Activated naive CD8-positive, alpha-beta T cell treated with anti-CD3 and anti-CD28 coated beads, Interleukin-2, amount 10 ng/mL, durations not matched to agents 7 days and 5 days (primary cell): Measurements from ENCODE around the gene SCAF8. TPM values are rescaled to one million over a fixed set of nuclear protein-coding genes. Genes with fewer than 3 reads are reported as not detected.
"Not testable (repeated sequence)": the region's sequence is repeated elsewhere in the genome, so short reads cannot be mapped to it uniquely, and the experiment has no call there.

Experiments used
- ATAC-seq: fragments of 150-1000 bp; cut with Tn5 transposase; one replicate; pipeline ENCODE4 v1.10.0; 2021; ENCODE audit warnings: low read depth, moderate library complexity
- POLR2A ChIA-PET: fragments of 350-600 bp; sonication (Branson Sonifier 250); formaldehyde crosslinking; loops from one replicate; lab custom pipeline; 2021; ENCODE audit warnings: antibody characterized with exemption; lab: Charles Lee
- DNase-seq: peaks from one replicate; pipeline ENCODE4 v3.0.0; 2021
- H3K27ac Mint-ChIP-seq: one replicate; pipeline ENCODE4 v1.8.0; 2022; ENCODE audit warnings: mild to moderate bottlenecking, mixed read lengths
- H3K27me3 Mint-ChIP-seq: one replicate; pipeline ENCODE4 v1.8.0; 2022; ENCODE audit warnings: mild to moderate bottlenecking, moderate library complexity, mixed read lengths
- H3K36me3 Mint-ChIP-seq: one replicate; pipeline ENCODE4 v1.8.0; 2021; ENCODE audit warnings: mild to moderate bottlenecking, mixed read lengths
- H3K4me1 Mint-ChIP-seq: one replicate; pipeline ENCODE4 v1.8.0; 2021; ENCODE audit warnings: mixed read lengths
- H3K4me3 Mint-ChIP-seq: one replicate; pipeline ENCODE4 v1.8.0; 2022; ENCODE audit warnings: mild to moderate bottlenecking, moderate library complexity, mixed read lengths
- H3K9me3 Mint-ChIP-seq: one replicate; pipeline ENCODE4 v1.8.0; 2021; ENCODE audit warnings: mixed read lengths
- total RNA-seq, 2 experiments: library from RNA; stranded (reverse); gene quantifications; one replicate each; pipeline ENCODE4 v1.2.3, GENCODE V29; 2021

SCAF8 gene
- total RNA-seq, 2 experiments from 2014 or later: 42.3 to 46.4 TPM

DNA sequence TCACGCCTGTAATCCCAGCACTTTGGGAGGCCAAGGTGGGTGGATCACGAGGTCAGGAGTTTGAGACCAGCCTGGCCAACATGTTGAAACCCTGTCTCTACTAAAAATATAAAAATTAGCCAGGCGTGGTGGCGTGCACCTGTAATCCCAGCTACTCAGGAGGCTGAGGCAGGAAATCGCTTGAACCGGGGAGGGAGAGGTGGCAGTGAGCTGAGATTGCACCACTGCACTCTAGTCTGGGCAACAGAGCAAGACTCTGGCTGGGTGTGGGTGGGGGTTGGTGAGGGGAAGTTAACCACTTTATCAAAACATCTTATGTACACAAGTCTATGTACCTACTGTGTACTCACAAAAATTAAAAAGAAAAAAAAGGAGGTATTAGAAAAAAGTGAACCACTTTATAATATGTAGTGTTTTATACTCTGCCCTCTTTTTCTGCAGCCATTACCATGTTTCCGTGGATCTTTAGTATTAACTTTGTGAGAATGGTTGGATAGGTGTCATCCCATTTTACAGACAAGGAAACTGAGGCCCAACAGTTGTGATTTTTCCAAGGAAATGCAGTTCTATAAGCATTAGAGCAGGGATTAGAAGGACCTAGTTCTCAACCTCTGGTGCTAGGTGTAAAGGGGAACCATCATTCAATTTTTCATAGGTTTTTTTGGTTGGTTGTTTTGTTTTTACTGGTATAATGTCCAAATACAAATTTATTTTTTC lies 11.0 kb downstream of the SCAF8 start:
- Mint-ChIP-seq H3K36me3 (peaks cover 34% of the 10 kb centered on the region), H3K4me1 (peaks cover 13% of the 10 kb centered on the region)
- DNase-seq, H3K4me3 Mint-ChIP-seq, ATAC-seq, H3K27ac Mint-ChIP-seq, POLR2A ChIA-PET, H3K9me3 Mint-ChIP-seq, H3K27me3 Mint-ChIP-seq: not testable (repeated sequence)

DNA sequence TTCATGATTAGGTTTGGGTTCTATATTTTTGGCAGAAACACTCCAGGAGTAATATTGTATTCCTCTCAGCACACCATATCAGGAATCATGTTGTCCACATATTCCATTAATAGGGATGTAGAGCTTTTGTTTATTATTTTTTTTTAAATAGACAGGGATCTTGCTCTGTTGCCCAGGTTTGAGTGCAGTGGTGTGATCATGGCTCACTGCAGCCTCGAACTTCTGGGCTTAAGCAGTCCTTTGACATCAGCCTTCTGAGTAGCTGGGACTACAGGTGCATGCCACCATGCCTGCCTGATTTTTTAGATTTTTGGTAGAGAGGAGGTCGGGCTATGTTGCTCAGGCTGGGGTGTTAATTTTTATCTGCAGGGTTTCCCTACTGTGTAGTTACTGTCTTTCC lies 12.0 kb downstream of the SCAF8 start:
- Mint-ChIP-seq H3K27me3 (no peaks in the 10 kb centered on the region), H3K9me3 (no peaks in the 10 kb centered on the region), H3K27ac (no peak overlapping the region), H3K4me1 (peaks cover 18% of the 10 kb centered on the region), H3K4me3 (no peak overlapping the region), H3K36me3 (peaks cover 36% of the 10 kb centered on the region)
- DNase-seq (no peak), ATAC-seq (no peak)
- POLR2A ChIA-PET: no interaction called here

DNA sequence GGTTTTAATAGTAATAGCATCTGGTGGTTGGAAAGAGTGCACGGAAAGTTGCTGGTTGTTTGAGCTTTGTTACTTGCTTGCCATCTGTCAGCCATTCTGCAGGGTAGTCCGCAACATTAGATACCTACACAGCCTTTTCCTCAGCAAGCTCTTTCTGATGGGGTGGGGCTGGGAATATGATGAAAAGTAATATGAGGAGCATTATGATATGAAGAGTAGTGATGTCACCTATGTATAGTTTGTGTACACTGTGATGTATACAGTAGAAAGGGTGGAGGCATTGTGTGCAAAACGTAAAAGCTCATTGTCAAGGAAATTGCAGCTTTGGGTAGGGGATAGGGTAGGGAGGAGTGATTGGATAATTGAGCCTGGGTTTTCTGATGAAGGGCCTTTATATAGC lies 16.1 kb downstream of the SCAF8 start:
- ATAC-seq (no peak), DNase-seq (no peak)
- no peaks in the 10 kb centered on the region for H3K9me3 Mint-ChIP-seq
- H3K27me3 Mint-ChIP-seq: no peaks in the 10 kb centered on the region
- peaks cover 26% of the 10 kb centered on the region for H3K36me3 Mint-ChIP-seq
- no peak overlapping the region for H3K27ac Mint-ChIP-seq
- H3K4me3 Mint-ChIP-seq: no peak overlapping the region
- H3K4me1 Mint-ChIP-seq: peaks cover 12% of the 10 kb centered on the region
- POLR2A ChIA-PET: interaction anchor here (0.6 kb wide), 1 partner anchor 33 kb away, joined by 4 read pairs; no protein-coding TSS in a partner anchor

- no peak for DNase-seq
- H3K9me3 Mint-ChIP-seq: no peaks in the 10 kb centered on the region
- no peaks in the 10 kb centered on the region for H3K27me3 Mint-ChIP-seq
- H3K36me3 Mint-ChIP-seq: peaks cover 21% of the 10 kb centered on the region
- no peak for ATAC-seq
- H3K4me1 Mint-ChIP-seq: peaks cover 12% of the 10 kb centered on the region
- H3K4me3 Mint-ChIP-seq: no peak overlapping the region
- H3K27ac Mint-ChIP-seq: no peak overlapping the region
- POLR2A ChIA-PET: interaction anchor here (0.7 kb wide), 1 partner anchor 44 kb away, joined by 3 read pairs; no protein-coding TSS in a partner anchor
Measured at GRCh38 chr6:154751011-154751800, 18.0 kb downstream of the SCAF8 start.

- peaks cover 23% of the 10 kb centered on the region for H3K36me3 Mint-ChIP-seq
- H3K4me1 Mint-ChIP-seq: peaks cover 12% of the 10 kb centered on the region
- POLR2A ChIA-PET: no interaction called here
- ATAC-seq (no peak), DNase-seq (no peak)
- H3K4me3 Mint-ChIP-seq: no peak overlapping the region
- no peaks in the 10 kb centered on the region for H3K9me3 Mint-ChIP-seq
- H3K27ac Mint-ChIP-seq: no peak overlapping the region
- H3K27me3 Mint-ChIP-seq: no peaks in the 10 kb centered on the region
Measured at GRCh38 chr6:154752022-154752421, 18.8 kb downstream of the SCAF8 start.

DNA sequence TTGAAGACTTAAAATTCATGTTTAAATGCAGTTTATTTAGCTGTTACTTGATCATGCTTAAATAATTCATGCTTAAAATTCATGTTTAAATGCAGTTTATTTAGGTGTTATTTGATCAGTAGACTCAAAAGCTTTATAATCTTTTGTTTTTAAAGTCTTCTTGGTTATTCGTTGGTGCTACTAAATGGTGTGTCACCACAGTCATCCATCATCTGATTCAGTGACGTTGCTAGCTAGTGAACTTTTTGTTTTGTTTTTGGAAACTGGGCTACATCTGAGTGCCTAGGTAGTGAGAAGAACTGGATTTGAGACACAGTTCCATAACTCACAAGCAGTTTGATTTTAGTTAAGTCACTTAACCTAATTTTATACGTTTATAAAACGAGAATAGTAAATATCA lies 20.9 kb downstream of the SCAF8 start:
- no peaks in the 10 kb centered on the region for H3K27me3 Mint-ChIP-seq
- H3K9me3 Mint-ChIP-seq: no peaks in the 10 kb centered on the region
- DNase-seq (no peak), ATAC-seq (no peak)
- H3K27ac Mint-ChIP-seq: no peak overlapping the region
- no peak overlapping the region for H3K4me3 Mint-ChIP-seq
- POLR2A ChIA-PET: no interaction called here
- peaks cover 29% of the 10 kb centered on the region for H3K36me3 Mint-ChIP-seq
- H3K4me1 Mint-ChIP-seq: peaks cover 17% of the 10 kb centered on the region

GRCh38 chr6:154757352-154758050 lies 24.3 kb downstream of the SCAF8 start:
- no peaks in the 10 kb centered on the region for H3K27me3 Mint-ChIP-seq
- peaks cover 26% of the 10 kb centered on the region for H3K36me3 Mint-ChIP-seq
- ATAC-seq (no peak), DNase-seq (no peak)
- POLR2A ChIA-PET: no interaction called here
- no peak overlapping the region for H3K4me3 Mint-ChIP-seq
- peaks cover 8% of the 10 kb centered on the region for H3K4me1 Mint-ChIP-seq
- no peak overlapping the region for H3K27ac Mint-ChIP-seq
- no peaks in the 10 kb centered on the region for H3K9me3 Mint-ChIP-seq

DNA sequence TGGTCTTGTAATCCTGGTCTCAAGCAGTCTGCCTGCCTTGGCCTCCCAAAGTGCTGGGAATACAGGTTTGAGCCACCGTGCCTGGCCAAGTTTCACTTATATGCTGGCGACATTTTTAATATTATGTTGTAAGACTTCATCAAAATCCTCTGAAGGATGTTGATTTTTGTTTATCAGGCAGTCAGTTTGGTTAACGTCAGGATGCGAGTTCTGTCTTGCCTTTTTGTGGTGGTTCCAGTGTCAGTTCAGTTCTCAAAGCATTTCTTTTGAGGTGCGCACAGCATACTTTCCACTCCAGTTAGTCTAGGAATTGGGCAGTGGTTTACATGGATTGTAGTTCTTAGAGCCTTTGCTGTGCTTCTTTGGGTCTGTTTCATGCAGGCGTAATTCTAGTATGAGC lies 24.9 kb downstream of the SCAF8 start:
- DNase-seq (no peak), ATAC-seq (no peak)
- H3K4me3 Mint-ChIP-seq: no peak overlapping the region
- POLR2A ChIA-PET: no interaction called here
- H3K9me3 Mint-ChIP-seq: no peaks in the 10 kb centered on the region
- H3K27ac Mint-ChIP-seq: no peak overlapping the region
- H3K4me1 Mint-ChIP-seq: peaks cover 10% of the 10 kb centered on the region
- no peaks in the 10 kb centered on the region for H3K27me3 Mint-ChIP-seq
- H3K36me3 Mint-ChIP-seq: peaks cover 29% of the 10 kb centered on the region

DNA sequence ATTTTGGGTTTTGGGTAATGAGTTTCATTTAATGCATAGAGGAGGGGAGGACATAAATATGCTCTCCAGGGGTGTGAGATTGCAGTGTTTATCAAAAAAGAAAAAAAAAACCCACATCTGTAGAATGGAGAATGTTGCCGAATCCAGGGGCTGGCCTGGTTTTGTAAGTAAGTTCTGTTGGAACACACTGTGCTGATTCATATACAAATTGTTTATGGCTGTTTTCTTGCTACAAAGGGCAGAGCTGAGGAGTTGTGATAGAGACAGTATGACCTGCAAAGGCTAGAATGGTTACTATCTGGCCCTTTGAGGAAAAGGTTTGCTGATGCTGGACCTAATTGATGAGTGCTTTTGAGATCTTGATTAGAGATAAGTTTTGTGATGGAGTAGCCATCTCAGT lies 30.4 kb downstream of the SCAF8 start:
- DNase-seq: no peak
- Mint-ChIP-seq H3K4me3 (no peak overlapping the region), H3K36me3 (peaks cover 26% of the 10 kb centered on the region), H3K27me3 (no peaks in the 10 kb centered on the region), H3K27ac (no peak overlapping the region), H3K9me3 (no peaks in the 10 kb centered on the region), H3K4me1 (peaks cover 8% of the 10 kb centered on the region)
- POLR2A ChIA-PET: no interaction called here
- no peak for ATAC-seq

DNA sequence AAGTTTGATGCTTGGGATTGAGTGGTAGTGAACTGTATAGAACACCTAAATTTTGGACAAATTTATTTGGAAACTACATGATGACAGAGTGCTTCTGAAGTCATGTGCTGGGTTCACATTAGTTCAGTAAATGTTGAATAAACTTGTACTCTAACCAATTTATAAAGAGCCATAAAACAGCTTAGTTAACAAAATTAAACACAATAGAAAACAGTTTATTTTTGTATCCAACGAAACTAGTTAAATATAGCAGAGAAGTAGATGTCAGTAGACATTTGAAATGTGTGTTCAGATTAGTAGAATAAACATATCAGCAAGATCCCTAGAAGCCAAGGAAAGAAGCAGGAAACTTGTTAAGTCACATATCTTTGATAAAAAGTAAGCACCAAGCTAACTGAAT lies 32.1 kb downstream of the SCAF8 start:
- no peaks in the 10 kb centered on the region for H3K27me3 Mint-ChIP-seq
- H3K36me3 Mint-ChIP-seq: peaks cover 26% of the 10 kb centered on the region

DNA sequence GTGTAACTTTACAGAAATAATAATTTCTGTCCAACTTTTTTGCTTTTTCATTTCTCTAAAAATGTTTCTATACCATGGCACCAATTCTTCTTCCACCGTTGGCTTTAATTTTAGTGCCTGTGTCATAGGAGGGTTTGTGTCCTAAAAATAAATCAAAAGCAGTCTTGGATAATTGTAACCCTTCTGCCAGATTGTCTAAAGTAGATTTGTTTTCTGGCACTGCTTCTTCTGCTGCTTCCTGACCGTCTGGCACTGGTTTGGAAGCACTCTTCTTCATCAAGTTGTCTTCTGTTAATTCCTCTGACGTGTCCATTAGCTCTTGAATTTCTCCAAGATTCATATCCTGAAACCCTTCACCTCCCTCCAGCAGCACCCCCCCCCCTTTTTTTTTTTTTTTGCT lies 33.1 kb downstream of the SCAF8 start:
- POLR2A ChIA-PET: no interaction called here
- no peak overlapping the region for H3K4me3 Mint-ChIP-seq
- H3K9me3 Mint-ChIP-seq: no peaks in the 10 kb centered on the region
- peaks cover 9% of the 10 kb centered on the region for H3K4me1 Mint-ChIP-seq
- no peak for DNase-seq
- no peak for ATAC-seq
- peaks cover 26% of the 10 kb centered on the region for H3K36me3 Mint-ChIP-seq
- no peaks in the 10 kb centered on the region for H3K27me3 Mint-ChIP-seq
- H3K27ac Mint-ChIP-seq: no peak overlapping the region

More for the DNA sequence above, 32.1 kb downstream of the SCAF8 start:
- Mint-ChIP-seq H3K9me3 (no peaks in the 10 kb centered on the region), H3K4me3 (no peak overlapping the region), H3K27ac (no peak overlapping the region), H3K4me1 (peaks cover 9% of the 10 kb centered on the region)
- ATAC-seq: no peak
- POLR2A ChIA-PET: no interaction called here
- no peak for DNase-seq

GRCh38 chr6:154767003-154767723 lies 33.9 kb downstream of the SCAF8 start:
- POLR2A ChIA-PET: no interaction called here
- Mint-ChIP-seq H3K4me1 (peaks cover 11% of the 10 kb centered on the region), H3K36me3 (peaks cover 30% of the 10 kb centered on the region), H3K27me3 (no peaks in the 10 kb centered on the region), H3K4me3 (no peak overlapping the region), H3K27ac (no peak overlapping the region), H3K9me3 (no peaks in the 10 kb centered on the region)
- no peak for ATAC-seq
- no peak for DNase-seq

DNA sequence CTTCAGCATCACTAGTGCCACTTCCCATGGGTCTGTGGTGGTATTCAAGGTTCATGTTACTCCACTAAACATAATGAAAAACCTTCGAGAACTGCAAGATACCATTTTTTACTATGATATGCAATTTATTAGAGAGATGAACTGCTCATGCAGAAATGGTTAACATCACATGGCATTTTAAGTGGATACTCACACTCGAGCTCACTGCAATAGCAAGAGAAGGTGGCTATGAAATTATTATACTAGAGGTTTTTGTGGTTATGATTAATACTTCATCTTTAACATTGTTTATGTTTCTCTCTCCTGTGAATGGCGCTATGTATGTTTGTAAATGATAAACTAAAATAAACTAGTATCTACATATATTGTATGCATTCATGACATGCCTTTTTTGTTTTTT lies 35.1 kb downstream of the SCAF8 start:
- Mint-ChIP-seq H3K4me3 (no peak overlapping the region), H3K27me3 (no peaks in the 10 kb centered on the region), H3K36me3 (peaks cover 32% of the 10 kb centered on the region), H3K27ac (no peak overlapping the region), H3K4me1 (peaks cover 9% of the 10 kb centered on the region), H3K9me3 (no peaks in the 10 kb centered on the region)
- DNase-seq (no peak), ATAC-seq (no peak)
- POLR2A ChIA-PET: no interaction called here
